Measurements from ENCODE around the gene TMEM59L.

The TMEM59L gene

GRCh38 chr19:18617562-18617961 is 4.9 kb downstream of the TMEM59L start:
- no peak for TF ChIP-seq CTCF (IDR thresholded peaks at IDR 0.05; ENCODE audit: control insufficient read depth, insufficient read depth, low read depth, low read length, missing control alignments)
- DNase-seq (ENCODE audit: low read depth): no peak
- H3K4me3 ChIP-seq (ENCODE audit: control insufficient read depth, low read depth, low read length): no peak overlapping the region

DNA sequence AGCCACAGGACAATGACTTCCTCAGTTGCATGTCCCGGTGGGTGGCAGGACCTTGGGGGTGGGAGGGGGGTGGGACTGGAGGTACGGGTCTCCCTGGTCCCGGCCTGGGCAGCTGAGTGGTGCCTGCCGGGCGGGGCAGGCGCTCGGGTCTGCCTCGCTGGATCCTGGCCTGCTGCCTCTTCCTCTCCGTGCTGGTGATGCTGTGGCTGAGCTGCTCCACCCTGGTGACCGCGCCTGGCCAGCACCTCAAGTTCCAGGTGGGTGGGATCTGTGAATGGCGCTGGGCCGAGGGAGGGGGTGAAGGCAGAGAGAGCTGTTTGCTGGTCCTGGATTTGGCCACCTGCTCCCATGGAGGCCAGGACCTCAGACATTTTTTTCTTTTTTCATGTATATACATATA is 5.6 kb downstream of the TMEM59L start:
- no peak overlapping the region for H3K4me3 ChIP-seq (ENCODE audit: control insufficient read depth, low read depth, low read length)
- TF ChIP-seq CTCF (IDR thresholded peaks at IDR 0.05; ENCODE audit: control insufficient read depth, insufficient read depth, low read depth, low read length, missing control alignments): no peak
- DNase-seq (ENCODE audit: low read depth): no peak

GRCh38 chr19:18620311-18620710 is 7.6 kb downstream of the TMEM59L start:
- H3K4me3 ChIP-seq (ENCODE audit: control insufficient read depth, low read depth, low read length): no peak overlapping the region
- TF ChIP-seq CTCF (IDR thresholded peaks at IDR 0.05; ENCODE audit: control insufficient read depth, insufficient read depth, low read depth, low read length, missing control alignments): no peak
- DNase-seq (ENCODE audit: low read depth): no peak

- H3K4me3 ChIP-seq (ENCODE audit: control insufficient read depth, low read depth, low read length): no peak overlapping the region
- TF ChIP-seq CTCF (IDR thresholded peaks at IDR 0.05; ENCODE audit: control insufficient read depth, insufficient read depth, low read depth, low read length, missing control alignments): no peak
- no peak for DNase-seq (ENCODE audit: low read depth)
Measured at GRCh38 chr19:18620902-18621301, 8.2 kb downstream of the TMEM59L start.

DNA sequence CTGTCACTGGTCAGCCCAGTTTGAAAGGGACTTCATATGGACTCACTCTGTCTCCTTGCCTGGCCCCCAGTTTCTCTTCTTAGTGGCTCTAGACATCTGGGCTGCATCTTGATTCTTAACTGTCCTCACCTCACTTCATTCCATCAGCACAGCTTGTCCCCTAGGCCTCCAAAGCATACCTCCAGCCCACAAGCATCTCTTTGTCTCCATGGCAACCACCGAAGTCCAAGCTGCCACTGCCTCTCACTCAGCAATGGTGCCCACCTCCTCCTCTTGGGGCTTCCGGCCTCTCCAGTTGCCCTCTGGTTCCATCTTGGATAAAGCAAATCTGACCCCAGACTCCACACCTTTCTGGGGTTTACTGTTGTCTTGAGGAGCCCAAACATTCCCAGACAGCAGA is 14.2 kb downstream of the TMEM59L start:
- H3K4me3 ChIP-seq (ENCODE audit: control insufficient read depth, low read depth, low read length): no peak overlapping the region
- TF ChIP-seq CTCF (IDR thresholded peaks at IDR 0.05; ENCODE audit: control insufficient read depth, insufficient read depth, low read depth, low read length, missing control alignments): no peak
- DNase-seq (ENCODE audit: low read depth): no peak

GRCh38 chr19:18629166-18630088 is 16.8 kb downstream of the TMEM59L start:
- no peak for TF ChIP-seq CTCF (IDR thresholded peaks at IDR 0.05; ENCODE audit: control insufficient read depth, insufficient read depth, low read depth, low read length, missing control alignments)
- no peak overlapping the region for H3K4me3 ChIP-seq (ENCODE audit: control insufficient read depth, low read depth, low read length)
- no peak for DNase-seq (ENCODE audit: low read depth)
